Measurements from ENCODE around the gene PIGC.
A peak's percentile ranks its signal among the peaks of the same experiment; 100 is the strongest.

Gene PIGC

DNA sequence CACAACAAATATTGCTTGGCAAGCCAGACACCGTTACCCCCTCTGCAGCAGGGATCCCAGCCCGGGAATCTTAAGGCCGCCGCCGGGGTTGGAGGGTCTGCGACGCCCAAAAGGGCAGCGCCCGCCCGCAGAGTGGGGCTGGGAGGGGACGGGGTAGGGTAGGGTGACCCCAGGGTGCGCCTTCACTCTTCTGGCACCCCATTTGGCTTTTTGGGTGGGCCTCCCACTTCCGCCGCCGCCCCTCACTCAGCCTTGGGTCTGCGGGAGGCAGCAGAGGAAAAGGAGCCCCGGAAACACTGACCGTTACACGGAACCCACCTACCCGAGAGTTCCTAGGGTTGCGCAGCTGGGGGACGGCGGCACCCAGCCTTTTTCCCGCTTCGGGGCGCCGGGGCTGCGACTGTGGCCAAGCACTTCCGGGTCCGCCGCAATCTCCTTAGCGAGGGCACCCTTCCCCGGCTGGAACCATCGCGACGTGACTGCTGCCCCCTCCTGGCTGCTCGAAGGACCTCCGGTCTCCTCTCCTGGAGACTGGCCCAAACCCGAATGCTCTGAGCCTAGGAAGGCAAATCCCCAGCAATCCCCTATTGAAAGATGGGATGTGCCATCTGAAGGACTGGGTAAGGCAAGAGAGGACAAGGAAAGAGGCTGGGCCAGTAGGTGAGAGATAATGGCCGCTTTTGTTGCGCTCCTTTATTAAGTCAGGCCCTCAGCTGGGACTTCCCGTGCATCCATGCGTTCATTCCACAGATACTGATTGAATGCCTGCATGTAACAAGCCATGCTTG is at the start of gene PIGC:
TSS of gene PIGC (minus strand) at position 404 of the 788 bp plus-strand sequence. CDS start 1,447 bp downstream, outside the sequence.
- peak; percentile 93 for TF ChIP-seq CTCF (conservative IDR thresholded peaks at IDR 0.05; ENCODE audit: low read depth, low read length)
- peak within 1 kb of the TSS; percentile 90 for H3K4me3 ChIP-seq (ENCODE audit: low read length)
- DNase-seq (ENCODE audit: low read depth), result no peak

DNA sequence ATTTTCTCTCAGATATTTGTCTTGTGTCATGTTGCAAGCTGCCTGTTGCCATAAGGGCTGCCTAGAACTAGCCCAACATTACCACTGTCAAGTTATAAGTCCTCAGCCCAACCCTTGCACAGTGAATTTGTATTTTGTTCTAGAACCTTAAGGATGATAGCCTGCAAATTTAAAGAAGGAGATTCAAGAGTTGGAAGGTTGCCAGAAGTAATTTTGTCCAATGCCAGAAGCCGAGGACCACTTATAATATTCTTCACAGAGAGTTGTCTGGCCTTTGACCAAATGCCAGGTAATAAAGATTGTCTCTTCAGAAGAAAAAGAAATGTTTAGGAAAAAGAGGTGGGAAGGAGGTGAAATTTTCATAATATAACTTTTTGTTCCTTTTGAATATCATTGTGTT is 48.6 kb upstream of the PIGC start:
- DNase-seq (ENCODE audit: low read depth), result no peak
- no peak for TF ChIP-seq CTCF (conservative IDR thresholded peaks at IDR 0.05; ENCODE audit: low read depth, low read length)
- H3K4me3 ChIP-seq (ENCODE audit: low read length), result no peak overlapping the region

DNA sequence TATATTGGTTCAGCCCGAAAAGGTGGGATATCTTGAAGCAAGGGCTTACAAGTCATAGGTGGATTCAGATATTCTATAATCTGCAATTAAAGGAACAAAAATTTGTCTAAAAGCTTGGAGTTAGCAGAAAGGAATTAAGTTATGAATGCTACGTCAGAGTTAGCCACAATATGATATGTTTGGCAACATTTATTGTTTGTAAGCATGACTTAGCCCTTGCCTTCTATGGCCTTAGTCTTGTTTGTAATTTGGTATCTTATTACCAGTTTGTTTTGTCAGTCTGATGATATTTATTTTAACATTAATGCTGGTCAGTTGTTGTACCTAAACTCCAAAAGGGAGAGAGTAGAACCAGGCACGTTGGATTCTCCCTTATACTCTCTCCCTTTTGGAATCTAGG is 46.0 kb upstream of the PIGC start:
- no peak for TF ChIP-seq CTCF (conservative IDR thresholded peaks at IDR 0.05; ENCODE audit: low read depth, low read length)
- no peak for DNase-seq (ENCODE audit: low read depth)

DNA sequence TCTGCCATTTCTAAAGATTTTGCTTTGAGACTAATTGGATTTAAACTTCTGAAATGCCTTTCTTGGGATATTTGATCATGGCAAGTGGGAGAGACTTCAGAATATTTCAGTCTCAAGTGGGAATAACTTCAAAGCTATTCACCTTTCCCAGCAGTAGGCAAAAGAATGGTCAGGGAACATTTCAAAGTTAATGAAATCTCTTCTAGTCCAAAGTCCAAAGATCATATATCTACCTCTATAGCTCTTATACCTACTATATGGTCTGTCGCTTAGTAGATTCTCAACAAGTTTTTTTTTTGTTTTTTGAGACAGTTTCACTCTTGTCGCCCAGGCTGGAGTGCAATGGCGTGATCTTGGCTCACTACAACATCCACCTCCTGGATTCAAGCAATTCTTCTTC is 44.5 kb upstream of the PIGC start:
- no peak for DNase-seq (ENCODE audit: low read depth)
- no peak overlapping the region for H3K4me3 ChIP-seq (ENCODE audit: low read length)
- no peak for TF ChIP-seq CTCF (conservative IDR thresholded peaks at IDR 0.05; ENCODE audit: low read depth, low read length)

More for the DNA sequence above, 46.0 kb upstream of the PIGC start:
- H3K4me3 ChIP-seq (ENCODE audit: low read length), result no peak overlapping the region

GRCh38 chr1:172487550-172487949 is 43.7 kb upstream of the PIGC start:
- TF ChIP-seq CTCF (conservative IDR thresholded peaks at IDR 0.05; ENCODE audit: low read depth, low read length), result no peak
- no peak overlapping the region for H3K4me3 ChIP-seq (ENCODE audit: low read length)
- peak; percentile 96 for DNase-seq (ENCODE audit: low read depth)

DNA sequence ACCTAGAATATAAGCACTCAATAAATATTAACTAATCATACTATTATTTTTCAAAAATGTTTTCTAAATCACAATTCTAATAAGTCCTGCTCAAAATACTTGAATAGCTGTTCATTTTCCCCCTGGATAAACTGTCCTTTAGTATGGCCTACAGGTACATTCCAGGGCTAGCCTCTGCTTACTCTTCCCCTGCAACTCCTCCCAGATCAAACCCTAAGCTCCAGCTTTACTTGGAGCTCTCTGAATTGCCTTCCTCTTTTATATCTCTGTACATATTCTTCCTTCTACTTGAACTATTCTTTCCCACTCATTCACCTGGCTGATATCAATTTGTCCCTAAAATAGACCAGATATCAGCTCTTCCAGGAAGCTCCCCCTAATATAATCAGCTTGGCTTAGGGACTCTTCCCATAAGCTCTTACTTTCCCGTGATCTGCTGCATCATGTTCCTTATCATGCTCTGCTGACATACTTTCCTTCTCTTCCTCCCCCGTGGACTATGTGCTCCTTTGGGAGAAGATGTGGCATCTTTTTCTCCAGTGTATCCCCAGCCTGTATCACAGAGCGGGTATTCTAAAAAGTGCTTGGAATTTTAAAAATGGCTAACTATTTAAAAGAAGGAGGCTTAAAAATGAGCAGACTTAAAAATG is 43.1 kb upstream of the PIGC start:
- no peak for DNase-seq (ENCODE audit: low read depth)
- no peak overlapping the region for H3K4me3 ChIP-seq (ENCODE audit: low read length)
- no peak for TF ChIP-seq CTCF (conservative IDR thresholded peaks at IDR 0.05; ENCODE audit: low read depth, low read length)

- TF ChIP-seq CTCF (conservative IDR thresholded peaks at IDR 0.05; ENCODE audit: low read depth, low read length), result no peak
- DNase-seq (ENCODE audit: low read depth), result no peak
- H3K4me3 ChIP-seq (ENCODE audit: low read length), result no peak overlapping the region
Observed at GRCh38 chr1:172485626-172486025, 41.8 kb upstream of the PIGC start.
